ENCODE results near the gene ZNF789.

The ZNF789 gene

GRCh38 chr7:99514050-99514449 lies 41.4 kb downstream of the ZNF789 start:
- no peak for DNase-seq

- DNase-seq: no peak
These were observed 48.7 kb downstream of the ZNF789 start for GRCh38 chr7:99521399-99521798.

GRCh38 chr7:99525713-99526440 lies 53.2 kb downstream of the ZNF789 start:
- no peak for DNase-seq

GRCh38 chr7:99531354-99531765 lies 58.7 kb downstream of the ZNF789 start:
- DNase-seq: no peak

- DNase-seq: no peak
These were observed 63.0 kb downstream of the ZNF789 start for GRCh38 chr7:99535667-99536066.

All from NCI-H2081 treated with DMSO at 0.1 percent for 48 hours (cell line).